ENCODE data around the gene CYP2A6.

- TF ChIP-seq CTCF (IDR thresholded peaks at IDR 0.05) (no peak), POLR2A (IDR thresholded peaks at IDR 0.05) (no peak)
Measured at GRCh38 chr19:40797166-40797962, 52.9 kb downstream of the CYP2A6 start.
